ENCODE measurements around the gene SETD1A.
"Not testable (repeated sequence)": the region's sequence is repeated elsewhere in the genome, so short reads cannot be mapped to it uniquely, and the experiment has no call there.

Gene SETD1A

GRCh38 chr16:31001507-31002249 is 44.1 kb downstream of the SETD1A start:
- no peak for DNase-seq

- no peak for DNase-seq
Measured at GRCh38 chr16:31002250-31002700, 44.7 kb downstream of the SETD1A start.

- no peak for DNase-seq
Measured at GRCh38 chr16:31002862-31003341, 45.3 kb downstream of the SETD1A start.

GRCh38 chr16:31003744-31004143 is 46.2 kb downstream of the SETD1A start:
- no peak for DNase-seq

- DNase-seq = no peak
Measured at GRCh38 chr16:31004658-31005057, 47.1 kb downstream of the SETD1A start.

- DNase-seq = no peak
Measured at GRCh38 chr16:31005350-31006085, 48.0 kb downstream of the SETD1A start.

GRCh38 chr16:31006086-31006385 is 48.5 kb downstream of the SETD1A start:
- no peak for DNase-seq

- DNase-seq = no peak
Measured at GRCh38 chr16:31006589-31006988, 49.0 kb downstream of the SETD1A start.

- DNase-seq = no peak
Measured at GRCh38 chr16:31007684-31008083, 50.1 kb downstream of the SETD1A start.

- DNase-seq = no peak
Measured at GRCh38 chr16:31008149-31008548, 50.6 kb downstream of the SETD1A start.

- no peak for DNase-seq
Measured at GRCh38 chr16:31008551-31008950, 51.0 kb downstream of the SETD1A start.

- DNase-seq = no peak
Measured at GRCh38 chr16:31009120-31009519, 51.6 kb downstream of the SETD1A start.

GRCh38 chr16:31009894-31010584 is 52.5 kb downstream of the SETD1A start:
- DNase-seq = no peak

- peak; percentile 33 for DNase-seq
Measured at GRCh38 chr16:31010585-31011325, 53.2 kb downstream of the SETD1A start, which contains the start of gene STX1B. TSS of gene STX1B (minus strand) at chr16:31010638. CDS start at chr16:31010396, 242 bp downstream.

- DNase-seq = not testable (repeated sequence)
Measured at GRCh38 chr16:31011815-31012214, 54.3 kb downstream of the SETD1A start.

GRCh38 chr16:31013292-31013691 is 55.7 kb downstream of the SETD1A start:
- not testable (repeated sequence) for DNase-seq

- DNase-seq = no peak
Measured at GRCh38 chr16:31016018-31016417, 58.5 kb downstream of the SETD1A start.

- DNase-seq = not testable (repeated sequence)
Measured at GRCh38 chr16:31017756-31018155, 60.2 kb downstream of the SETD1A start.

GRCh38 chr16:31020536-31020935 is 63.0 kb downstream of the SETD1A start:
- no peak for DNase-seq

- no peak for DNase-seq
Measured at GRCh38 chr16:31022544-31023251, 65.1 kb downstream of the SETD1A start.

GRCh38 chr16:31023252-31023602 is 65.7 kb downstream of the SETD1A start:
- no peak for DNase-seq

- no peak for DNase-seq
Measured at GRCh38 chr16:31023627-31024226, 66.2 kb downstream of the SETD1A start.
